C4-2B (cell line): ENCODE results near the gene ZNF418.

ENCODE experiments used
- ZFX ChIP-seq: fragments of 450-650 bp; IDR thresholded peaks from 2 replicates; pipeline ENCODE4 v1.6.1; 2017
- TF ChIP-seq, protein P1 (sequence below): fragments of 450-650 bp; conservative IDR thresholded peaks from 2 replicates; pipeline ENCODE4 v1.5.1; 2017; ENCODE audit warnings: mild to moderate bottlenecking

DNA sequence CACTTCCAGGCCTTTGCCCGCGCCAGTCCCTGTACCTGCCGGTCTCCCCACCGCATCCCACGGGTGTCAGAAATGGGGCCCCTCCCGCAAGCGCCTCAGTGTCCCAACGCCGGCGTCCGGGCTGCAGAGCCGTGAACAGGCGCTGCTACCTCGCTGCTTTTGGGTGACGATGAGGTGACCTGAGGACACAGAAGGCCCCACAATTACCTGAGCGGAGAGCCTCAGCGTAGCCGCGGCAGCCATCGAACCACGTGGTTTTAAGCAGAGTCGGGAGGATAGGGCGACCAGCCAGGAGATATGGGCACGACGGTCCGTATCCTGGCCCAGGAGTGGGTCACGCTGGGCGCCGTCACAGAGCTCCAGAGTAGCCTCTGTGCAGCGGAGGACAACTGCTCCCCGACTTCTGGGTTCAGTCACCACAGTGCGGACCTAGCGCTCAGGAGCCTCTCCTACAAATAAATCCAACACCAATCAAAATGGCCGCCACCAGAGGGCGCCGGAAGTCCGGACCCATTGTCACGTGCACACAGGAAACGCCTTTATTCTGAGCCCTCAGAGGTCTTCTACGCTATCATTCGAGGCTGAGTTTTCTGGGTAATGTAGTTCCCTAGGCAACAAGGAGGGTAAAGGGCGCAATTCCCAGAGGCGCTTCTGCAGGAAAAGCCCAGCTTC lies 46.5 kb downstream of the ZNF418 start, which contains the start of gene ZNF814:
- TF ChIP-seq, protein P1, sequence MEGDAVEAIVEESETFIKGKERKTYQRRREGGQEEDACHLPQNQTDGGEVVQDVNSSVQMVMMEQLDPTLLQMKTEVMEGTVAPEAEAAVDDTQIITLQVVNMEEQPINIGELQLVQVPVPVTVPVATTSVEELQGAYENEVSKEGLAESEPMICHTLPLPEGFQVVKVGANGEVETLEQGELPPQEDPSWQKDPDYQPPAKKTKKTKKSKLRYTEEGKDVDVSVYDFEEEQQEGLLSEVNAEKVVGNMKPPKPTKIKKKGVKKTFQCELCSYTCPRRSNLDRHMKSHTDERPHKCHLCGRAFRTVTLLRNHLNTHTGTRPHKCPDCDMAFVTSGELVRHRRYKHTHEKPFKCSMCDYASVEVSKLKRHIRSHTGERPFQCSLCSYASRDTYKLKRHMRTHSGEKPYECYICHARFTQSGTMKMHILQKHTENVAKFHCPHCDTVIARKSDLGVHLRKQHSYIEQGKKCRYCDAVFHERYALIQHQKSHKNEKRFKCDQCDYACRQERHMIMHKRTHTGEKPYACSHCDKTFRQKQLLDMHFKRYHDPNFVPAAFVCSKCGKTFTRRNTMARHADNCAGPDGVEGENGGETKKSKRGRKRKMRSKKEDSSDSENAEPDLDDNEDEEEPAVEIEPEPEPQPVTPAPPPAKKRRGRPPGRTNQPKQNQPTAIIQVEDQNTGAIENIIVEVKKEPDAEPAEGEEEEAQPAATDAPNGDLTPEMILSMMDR = peak; percentile 29
- no peak for TF ChIP-seq ZFX
